ENCODE data around the gene CYB561D1. TPM values are rescaled to one million over a fixed set of nuclear protein-coding genes. Genes with fewer than 3 reads are reported as not detected.
A peak's percentile ranks its signal among the peaks of the same experiment; 100 is the strongest.
"Not testable (repeated sequence)": the region's sequence is repeated elsewhere in the genome, so short reads cannot be mapped to it uniquely, and the experiment has no call there.

The CYB561D1 gene, protein sequence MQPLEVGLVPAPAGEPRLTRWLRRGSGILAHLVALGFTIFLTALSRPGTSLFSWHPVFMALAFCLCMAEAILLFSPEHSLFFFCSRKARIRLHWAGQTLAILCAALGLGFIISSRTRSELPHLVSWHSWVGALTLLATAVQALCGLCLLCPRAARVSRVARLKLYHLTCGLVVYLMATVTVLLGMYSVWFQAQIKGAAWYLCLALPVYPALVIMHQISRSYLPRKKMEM
- total RNA-seq (10 to 100 TPM in 1 of 2 donors, 1 to 10 TPM in 1; 8.0 to 11.5 TPM), polyA plus RNA-seq (ENCODE audit: insufficient read depth, low read depth, low replicate concordance) (8.0 TPM)
- long read RNA-seq, donor 1, full-length matches to known transcripts, result 5 of 5 reads
- long read RNA-seq, donor 1, partial matches to known transcripts, result 0 of 5 reads
- long read RNA-seq, donor 1, other reads (novel, unspliced or antisense), result 0 of 5 reads
- long read RNA-seq, donor 2, partial matches to known transcripts, result 0 of 1 reads
- long read RNA-seq, donor 2, other reads (novel, unspliced or antisense), result 0 of 1 reads

DNA sequence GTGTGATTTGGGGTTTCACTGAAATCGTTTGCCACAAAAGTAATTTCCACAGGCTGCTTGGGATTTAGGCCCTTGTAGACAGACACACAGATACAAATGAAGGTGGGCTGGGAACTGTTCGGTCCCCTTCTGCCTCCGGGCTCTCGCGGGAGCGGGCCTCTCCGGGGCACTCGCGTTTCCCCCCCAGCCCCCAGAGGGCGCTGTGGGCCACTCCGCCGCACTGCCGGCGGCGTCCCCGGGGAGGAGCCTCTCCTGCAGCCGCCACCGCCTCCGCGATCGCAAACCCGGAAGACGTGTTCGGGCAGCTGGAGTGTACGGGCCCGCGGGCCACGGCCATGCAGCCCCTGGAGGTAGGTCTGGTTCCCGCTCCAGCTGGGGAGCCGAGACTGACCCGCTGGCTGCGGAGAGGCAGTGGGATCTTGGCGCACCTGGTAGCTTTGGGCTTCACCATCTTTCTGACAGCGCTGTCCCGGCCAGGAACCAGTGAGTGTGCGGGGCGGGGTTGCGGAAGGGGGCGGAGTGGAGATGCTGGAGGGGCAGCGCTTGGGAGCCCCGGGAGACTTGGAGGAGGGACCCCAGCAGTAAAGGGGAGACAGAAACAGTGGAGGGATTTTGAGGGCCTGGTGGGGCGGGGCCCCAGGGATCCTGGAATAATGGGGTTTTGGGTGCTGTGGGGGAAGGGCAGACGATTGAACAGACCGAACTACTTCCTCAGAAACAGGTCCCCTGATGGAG, at the start of gene CYB561D1:
Gene CYB561D1 (plus strand): TSS at position 290 of the 735 bp plus-strand sequence. CDS start 46 bp downstream, at position 336.
- intact Hi-C loops (cut with DNase I; ENCODE audit: low total_unique reads), result loop anchor here (5.0 kb wide), 1 partner anchor 38 kb away; no protein-coding TSS in a partner anchor
- H3K27me3 ChIP-seq, result no peaks in the 10 kb centered on the region
- H3K27ac ChIP-seq, result peak within 1 kb of the TSS; percentile 6 to 68
- no peaks in the 10 kb centered on the region for H3K9me3 ChIP-seq
- 0 to 1% methylated on average over 4 to 41 of the region's 44 CpGs for WGBS, 2 donors
- peak; percentile 89 for DNase-seq
- H3K36me3 ChIP-seq (ENCODE audit: low read depth, missing control alignments), result no peaks in the 10 kb centered on the region
- H3K4me3 ChIP-seq, result peak within 1 kb of the TSS; percentile 67 to 77
- no peak for TF ChIP-seq POLR2A (IDR thresholded peaks at IDR 0.05)
- peak; percentile 86 to 90 (median 89) for TF ChIP-seq CTCF (IDR thresholded peaks at IDR 0.05)
- H3K4me1 ChIP-seq, result peaks cover 39% of the 10 kb centered on the region

DNA sequence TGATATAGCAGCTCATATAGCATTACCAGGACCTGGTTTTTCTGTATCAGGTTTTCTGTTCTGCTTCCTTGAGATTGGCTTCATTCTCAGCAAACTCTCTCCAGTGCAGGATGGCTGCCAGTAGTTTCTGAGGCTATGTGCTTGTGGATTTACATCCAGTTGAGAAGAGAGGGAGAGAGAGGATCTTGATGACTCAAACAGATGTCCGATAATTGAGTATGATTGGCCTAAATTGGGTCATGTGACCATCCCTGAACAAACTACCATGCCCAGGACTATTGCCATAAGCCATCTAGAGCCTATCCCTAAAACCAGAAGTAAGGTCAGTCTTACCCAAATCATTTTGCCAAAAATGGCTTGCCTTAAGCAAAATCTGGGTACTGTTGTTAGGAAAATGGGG, 49.5 kb upstream of the CYB561D1 start:
- intact Hi-C loops (cut with DNase I; ENCODE audit: low total_unique reads), result no loop called here
- 86 to 90% methylated on average over 1 of the region's 1 CpG for WGBS, 2 donors
- H3K36me3 ChIP-seq (ENCODE audit: low read depth, missing control alignments), result no peaks in the 10 kb centered on the region
- TF ChIP-seq CTCF (IDR thresholded peaks at IDR 0.05), result no peak
- no peak for TF ChIP-seq POLR2A (IDR thresholded peaks at IDR 0.05)
- no peaks in the 10 kb centered on the region for H3K27me3 ChIP-seq
- H3K27ac ChIP-seq, result no peak overlapping the region
- no peak for DNase-seq
- H3K9me3 ChIP-seq, result no peaks in the 10 kb centered on the region
- no peak overlapping the region for H3K4me3 ChIP-seq
- H3K4me1 ChIP-seq, result no peaks in the 10 kb centered on the region

DNA sequence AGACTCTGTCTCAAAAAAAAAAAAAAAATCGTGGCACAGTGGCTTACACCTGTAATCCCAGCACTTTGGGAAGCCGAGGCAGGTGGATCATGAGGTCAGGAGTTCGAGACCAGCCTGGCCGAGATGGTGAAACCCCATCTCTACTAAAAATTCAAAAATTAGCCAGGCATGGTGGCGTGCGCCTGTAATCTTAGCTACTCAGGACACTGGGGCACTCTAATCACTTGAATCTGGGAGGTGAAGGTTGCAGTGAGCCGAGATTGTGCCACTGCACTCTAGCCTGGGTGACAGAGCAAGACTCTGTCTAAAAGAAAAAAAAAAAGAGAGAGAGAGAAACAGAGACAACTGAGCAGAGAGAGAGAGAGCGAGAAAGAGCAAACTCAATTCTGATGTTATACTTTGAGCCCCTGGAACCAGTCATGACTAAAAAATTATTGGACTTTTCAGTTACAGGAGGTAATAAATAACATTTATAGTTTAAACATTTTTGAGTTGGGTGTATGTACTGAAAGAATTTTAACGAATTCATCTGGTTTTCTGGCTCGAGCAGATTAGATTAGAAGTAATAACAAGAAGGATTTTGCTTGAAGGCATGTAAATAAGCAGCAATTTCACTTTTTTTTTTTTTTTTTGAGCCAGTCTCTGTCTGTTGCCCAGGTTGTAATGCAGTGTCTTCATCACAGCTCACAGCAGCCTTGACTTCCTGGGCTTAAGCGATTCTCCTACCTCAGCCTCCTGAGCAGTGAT, 47.8 kb upstream of the CYB561D1 start:
- H3K9me3 ChIP-seq; H3K27me3 ChIP-seq; H3K27ac ChIP-seq; DNase-seq; H3K4me1 ChIP-seq; H3K36me3 ChIP-seq (ENCODE audit: low read depth, missing control alignments); intact Hi-C loops (cut with DNase I; ENCODE audit: low total_unique reads); H3K4me3 ChIP-seq: not testable (repeated sequence)
- WGBS, 2 donors, result 64 to 70% methylated on average over 11 of the region's 11 CpGs

DNA sequence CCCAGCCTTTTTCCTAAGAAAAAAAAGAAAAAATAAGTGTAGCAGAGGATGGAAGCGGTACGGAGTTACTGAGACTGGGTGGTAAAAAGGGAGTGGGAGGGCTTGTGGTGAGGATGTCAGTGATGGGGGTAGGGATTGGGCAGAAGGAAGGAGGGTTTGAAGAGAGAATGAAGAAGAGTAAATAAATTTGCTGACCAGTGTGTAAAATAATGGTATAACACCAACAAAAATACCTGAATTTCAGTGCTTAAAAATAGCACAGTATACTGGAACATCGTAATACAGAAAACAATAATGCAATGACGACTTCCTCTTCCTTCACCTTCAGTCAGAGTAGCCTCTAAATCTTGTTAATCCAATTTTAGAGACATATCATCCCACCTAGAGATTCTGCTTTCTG, 46.4 kb upstream of the CYB561D1 start:
- no peak overlapping the region for H3K4me3 ChIP-seq
- H3K27ac ChIP-seq, result no peak overlapping the region
- H3K27me3 ChIP-seq, result no peaks in the 10 kb centered on the region
- no peak for TF ChIP-seq POLR2A (IDR thresholded peaks at IDR 0.05)
- no peak for TF ChIP-seq CTCF (IDR thresholded peaks at IDR 0.05)
- no peaks in the 10 kb centered on the region for H3K4me1 ChIP-seq
- WGBS, 2 donors, result 58 to 74% methylated on average over 4 of the region's 4 CpGs
- intact Hi-C loops (cut with DNase I; ENCODE audit: low total_unique reads), result no loop called here
- H3K36me3 ChIP-seq (ENCODE audit: low read depth, missing control alignments), result no peaks in the 10 kb centered on the region
- no peaks in the 10 kb centered on the region for H3K9me3 ChIP-seq
- DNase-seq, result no peak
